Measurements from ENCODE around the gene MARCHF10.
"Not testable (repeated sequence)": the region's sequence is repeated elsewhere in the genome, so short reads cannot be mapped to it uniquely, and the experiment has no call there.

Gene MARCHF10

GRCh38 chr17:62696256-62696655 lies 111.9 kb downstream of the MARCHF10 start:
- DNase-seq: no peak

GRCh38 chr17:62695093-62695738 lies 112.9 kb downstream of the MARCHF10 start:
- not testable (repeated sequence) for DNase-seq

- no peak for DNase-seq
Measured at GRCh38 chr17:62693616-62694409, 114.3 kb downstream of the MARCHF10 start.

DNA sequence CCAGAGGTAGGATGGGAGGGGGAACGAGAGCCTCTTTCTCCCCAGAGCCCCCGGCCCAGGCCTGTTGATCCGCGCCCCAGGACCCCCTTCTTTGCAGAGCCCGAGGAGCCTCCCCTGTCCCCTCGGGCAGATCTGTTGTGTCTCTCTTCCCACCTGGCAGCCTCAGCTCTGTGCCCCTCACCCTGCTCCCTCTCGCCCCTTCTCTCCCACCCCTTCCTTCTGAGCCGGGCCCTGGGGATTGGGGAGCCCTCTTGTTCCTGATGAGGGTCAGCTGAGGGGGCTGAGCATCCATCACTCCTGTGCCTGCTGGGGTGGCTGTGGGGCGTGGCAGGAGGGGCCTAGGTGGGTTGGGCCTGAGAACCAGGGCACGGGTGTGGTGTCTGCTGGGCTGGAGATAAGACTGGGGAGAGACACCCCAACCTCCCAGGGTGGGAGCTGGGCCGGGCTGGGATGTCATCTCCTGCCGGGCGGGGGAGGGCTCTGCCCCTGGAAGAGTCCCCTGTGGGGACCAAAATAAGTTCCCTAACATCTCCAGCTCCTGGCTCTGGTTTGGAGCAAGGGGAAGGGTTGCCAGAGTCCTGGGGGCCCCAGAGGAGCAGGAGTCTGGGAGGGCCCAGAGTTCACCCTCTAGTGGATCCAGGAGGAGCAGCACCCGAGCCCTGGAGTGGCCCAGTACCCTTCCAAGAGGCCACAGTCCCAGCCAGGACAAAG lies 115.2 kb downstream of the MARCHF10 start:
- DNase-seq: no peak

DNA sequence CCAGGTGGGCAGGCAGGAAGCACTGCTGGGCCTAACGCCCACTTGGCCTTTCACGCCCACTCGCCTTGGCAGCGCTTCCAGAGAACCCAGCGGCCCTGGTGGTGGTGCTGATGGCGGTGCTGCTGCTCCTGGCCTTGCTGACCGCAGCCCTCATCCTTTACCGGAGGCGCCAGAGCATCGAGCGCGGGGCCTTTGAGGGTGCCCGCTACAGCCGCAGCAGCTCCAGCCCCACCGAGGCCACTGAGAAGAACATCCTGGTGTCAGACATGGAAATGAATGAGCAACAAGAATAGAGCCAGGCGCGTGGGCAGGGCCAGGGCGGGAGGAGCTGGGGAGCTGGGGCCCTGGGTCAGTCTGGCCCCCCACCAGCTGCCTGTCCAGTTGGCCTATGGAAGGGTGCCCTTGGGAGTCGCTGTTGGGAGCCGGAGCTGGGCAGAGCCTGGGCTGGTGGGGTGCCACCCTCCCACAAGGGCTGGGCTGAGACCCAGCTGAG lies 115.9 kb downstream of the MARCHF10 start:
- no peak for DNase-seq

GRCh38 chr17:62691589-62691915 lies 116.6 kb downstream of the MARCHF10 start:
- DNase-seq: not testable (repeated sequence)

DNA sequence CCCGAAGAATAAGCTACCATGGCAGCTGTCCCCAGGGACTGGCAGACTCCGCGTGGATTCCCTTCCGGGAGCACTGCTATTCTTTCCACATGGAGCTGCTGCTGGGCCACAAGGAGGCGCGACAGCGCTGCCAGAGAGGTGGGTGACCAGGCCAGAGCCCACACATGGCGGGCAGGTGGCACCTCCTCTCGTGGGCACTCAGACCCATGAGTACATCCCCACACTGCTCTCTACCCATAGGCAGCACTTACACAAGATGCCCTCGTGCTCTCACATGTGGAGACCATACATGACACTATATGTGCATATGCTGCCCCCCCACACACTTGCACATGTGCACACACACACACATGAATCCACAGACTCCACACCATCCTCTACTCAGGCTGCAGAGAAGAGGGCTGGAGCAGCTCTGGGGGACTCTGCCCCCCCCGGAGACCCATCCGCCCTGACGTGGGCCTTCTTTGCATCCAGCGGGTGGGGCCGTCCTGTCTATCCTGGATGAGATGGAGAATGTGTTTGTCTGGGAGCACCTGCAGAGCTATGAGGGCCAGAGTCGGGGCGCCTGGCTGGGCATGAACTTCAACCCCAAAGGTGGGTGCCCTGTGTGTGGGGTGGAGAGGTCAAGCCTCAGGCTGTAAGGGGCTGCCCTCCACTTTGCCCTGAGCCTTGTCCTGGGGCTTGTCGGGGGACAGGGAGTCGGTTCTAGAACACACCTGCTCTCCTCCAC lies 117.8 kb downstream of the MARCHF10 start:
- DNase-seq: no peak

DNA sequence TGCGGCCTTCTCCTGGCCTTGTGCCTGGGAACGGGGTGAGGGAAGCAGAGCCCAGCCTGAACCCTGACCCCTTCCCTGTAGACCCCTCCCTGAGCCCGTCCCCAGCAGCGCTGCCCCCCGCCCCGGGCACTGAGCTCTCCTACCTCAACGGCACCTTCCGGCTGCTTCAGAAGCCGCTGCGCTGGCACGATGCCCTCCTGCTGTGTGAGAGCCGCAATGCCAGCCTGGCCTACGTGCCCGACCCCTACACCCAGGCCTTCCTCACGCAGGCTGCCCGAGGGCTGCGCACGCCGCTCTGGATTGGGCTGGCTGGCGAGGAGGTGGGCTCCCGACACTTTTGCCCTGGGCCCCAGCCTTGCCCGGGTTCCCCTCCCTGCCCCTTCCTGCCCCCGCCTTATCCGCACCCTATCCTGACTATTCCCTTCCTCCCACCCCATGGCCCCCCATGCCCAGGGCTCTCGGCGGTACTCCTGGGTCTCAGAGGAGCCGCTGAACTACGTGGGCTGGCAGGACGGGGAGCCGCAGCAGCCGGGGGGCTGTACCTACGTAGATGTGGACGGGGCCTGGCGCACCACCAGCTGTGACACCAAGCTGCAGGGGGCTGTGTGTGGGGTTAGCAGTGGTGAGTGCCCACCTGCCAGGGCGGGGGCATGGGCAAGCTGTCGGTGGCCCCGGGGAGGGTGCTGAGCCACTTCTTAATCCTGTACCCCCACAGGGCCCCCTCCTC lies 118.5 kb downstream of the MARCHF10 start:
- no peak for DNase-seq

DNA sequence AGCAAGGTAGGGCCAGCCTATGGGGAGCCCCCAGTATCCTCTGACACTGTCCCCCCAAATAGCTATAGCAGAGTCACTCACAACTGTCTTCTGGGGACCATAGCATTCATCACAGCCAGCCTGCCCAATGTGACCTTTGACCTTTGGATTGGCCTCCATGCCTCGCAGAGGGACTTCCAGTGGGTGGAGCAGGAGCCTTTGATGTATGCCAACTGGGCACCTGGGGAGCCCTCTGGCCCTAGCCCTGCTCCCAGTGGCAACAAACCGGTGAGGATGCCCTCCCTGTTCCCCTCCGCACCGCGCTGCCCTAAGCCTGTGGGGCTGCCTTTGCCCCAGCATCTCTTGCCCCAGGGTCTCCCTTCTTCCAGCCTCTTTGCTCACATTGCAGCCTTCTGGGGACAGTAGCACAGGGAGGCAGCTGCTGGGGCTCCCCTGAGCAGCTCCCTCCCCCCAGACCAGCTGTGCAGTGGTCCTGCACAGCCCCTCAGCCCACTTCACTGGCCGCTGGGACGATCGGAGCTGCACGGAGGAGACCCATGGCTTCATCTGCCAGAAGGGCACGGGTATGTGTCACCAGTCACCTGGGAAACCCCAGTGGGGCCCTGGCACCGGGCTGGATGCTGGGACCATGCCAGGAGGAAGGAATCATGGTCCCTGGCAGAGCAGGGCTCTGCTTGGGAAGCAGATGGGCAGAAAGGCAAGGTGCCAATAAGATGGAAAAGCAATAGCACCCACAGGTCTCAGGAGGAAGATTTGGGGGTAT lies 119.5 kb downstream of the MARCHF10 start:
- no peak for DNase-seq

DNA sequence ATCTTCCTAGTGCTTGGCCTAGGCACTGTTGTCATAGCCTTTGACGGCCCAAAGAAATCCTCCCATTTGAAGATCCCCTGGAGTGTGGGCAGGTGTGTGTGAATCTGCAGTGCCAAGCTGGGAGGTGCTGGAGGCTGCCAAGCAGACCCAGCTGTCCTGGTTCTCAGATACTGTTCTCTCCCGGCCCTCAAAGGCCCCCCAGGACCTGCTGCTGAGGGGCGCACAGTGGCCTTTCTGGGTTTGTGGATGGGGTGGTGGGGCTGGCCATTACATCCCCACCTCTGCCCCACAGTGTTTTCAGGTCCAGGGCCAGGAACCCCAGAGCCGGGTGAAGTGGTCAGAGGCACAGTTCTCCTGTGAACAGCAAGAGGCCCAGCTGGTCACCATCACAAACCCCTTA lies 120.1 kb downstream of the MARCHF10 start:
- no peak for DNase-seq

- no peak for DNase-seq
Measured at GRCh38 chr17:62684179-62684578, 123.9 kb downstream of the MARCHF10 start.

GRCh38 chr17:62681939-62682381 lies 126.2 kb downstream of the MARCHF10 start:
- DNase-seq: no peak

DNA sequence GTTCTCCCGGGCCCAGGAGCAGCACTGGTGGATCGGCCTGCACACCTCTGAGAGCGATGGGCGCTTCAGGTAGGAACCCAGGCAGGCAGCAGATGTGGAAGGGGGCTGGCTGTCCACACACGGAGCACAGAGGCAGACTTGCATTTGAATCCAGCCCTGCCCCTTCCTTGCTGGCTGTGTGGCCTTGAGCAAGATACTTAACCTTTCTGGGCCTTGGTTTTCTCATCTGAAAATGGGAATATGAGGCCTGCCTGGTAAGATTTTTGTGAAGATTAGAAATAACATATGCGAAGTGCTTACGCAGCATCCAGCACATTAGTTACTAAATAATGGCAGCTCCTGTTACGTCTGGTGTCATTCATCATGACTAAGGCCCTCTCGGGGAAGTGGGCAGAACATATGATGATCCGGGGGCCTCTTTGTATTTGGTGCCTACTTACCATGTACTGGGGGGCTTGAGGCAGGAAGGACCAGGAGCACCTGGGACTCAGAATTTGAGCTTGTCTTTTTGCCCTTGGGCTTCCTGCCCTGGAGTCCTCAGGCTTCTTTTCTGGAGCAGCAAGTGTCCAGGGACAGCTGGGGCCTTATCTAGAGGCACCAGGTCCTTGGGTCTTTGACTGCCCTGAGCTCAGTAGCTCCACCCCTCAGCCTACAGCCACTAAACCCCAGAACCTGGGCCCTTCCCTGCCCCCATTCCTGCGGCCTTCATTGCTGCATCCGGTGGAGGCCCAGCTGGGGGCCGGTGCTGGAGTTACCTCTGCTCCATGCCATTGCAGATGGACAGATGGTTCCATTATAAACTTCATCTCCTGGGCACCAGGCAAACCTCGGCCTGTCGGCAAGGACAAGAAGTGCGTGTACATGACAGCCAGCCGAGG lies 126.8 kb downstream of the MARCHF10 start:
- no peak for DNase-seq

DNA sequence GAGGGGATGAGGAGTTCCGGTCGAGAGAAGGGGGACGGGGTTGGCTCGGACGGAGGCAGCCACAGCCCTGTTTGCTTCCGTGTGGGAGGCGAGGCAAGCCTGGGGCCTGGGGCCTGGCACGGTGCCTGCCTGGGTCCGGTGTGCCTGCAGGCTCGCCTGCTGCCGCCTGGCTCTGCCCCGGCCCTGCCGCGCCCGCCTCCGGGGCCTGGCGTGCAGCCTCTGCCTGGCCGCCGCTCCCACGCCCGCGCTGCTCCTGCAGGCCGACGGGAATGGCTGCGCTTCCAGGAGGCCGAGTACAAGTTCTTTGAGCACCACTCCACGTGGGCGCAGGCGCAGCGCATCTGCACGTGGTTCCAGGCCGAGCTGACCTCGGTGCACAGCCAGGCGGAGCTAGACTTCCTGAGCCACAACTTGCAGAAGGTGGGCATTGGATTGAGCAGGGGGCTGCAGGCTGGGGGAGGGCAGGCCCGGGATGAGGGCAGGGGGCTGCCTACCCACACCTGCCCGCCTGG lies 127.5 kb downstream of the MARCHF10 start:
- DNase-seq: no peak

- DNase-seq: no peak
Measured at GRCh38 chr17:62679866-62680377, 128.2 kb downstream of the MARCHF10 start.

DNA sequence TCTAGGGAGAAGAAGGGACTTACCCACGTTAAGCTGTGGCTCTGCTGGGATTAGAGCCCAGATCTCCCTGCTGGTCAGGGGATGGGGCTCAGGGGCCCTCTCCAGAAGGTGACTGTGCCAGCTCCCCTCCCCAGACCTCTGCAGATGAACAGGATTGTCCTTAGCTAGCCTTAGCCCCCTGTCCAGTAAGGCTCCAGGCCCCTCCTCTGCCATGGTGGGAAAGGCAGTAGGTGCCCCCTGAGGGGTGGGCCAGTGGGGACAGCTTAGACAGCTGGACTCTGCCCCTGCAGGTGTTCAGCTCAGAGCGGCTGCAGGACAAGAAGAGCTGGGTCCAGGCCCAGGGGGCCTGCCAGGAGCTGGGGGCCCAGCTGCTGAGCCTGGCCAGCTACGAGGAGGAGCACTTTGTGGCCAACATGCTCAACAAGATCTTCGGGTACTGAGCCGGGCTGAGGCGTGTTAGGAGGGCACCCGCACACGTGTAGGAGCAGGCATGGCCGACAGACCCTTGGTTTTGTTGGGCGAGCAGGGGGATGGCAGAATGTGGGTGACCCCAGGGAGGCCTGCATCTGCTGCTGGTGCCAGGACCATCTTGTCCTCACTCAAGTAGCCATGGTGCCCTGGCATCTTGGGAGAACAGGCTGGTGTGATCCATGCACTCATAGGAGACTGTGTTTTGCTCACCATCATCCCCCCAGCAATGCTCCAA lies 129.7 kb downstream of the MARCHF10 start:
- no peak for DNase-seq

GRCh38 chr17:62676952-62677596 lies 131.0 kb downstream of the MARCHF10 start:
- no peak for DNase-seq

DNA sequence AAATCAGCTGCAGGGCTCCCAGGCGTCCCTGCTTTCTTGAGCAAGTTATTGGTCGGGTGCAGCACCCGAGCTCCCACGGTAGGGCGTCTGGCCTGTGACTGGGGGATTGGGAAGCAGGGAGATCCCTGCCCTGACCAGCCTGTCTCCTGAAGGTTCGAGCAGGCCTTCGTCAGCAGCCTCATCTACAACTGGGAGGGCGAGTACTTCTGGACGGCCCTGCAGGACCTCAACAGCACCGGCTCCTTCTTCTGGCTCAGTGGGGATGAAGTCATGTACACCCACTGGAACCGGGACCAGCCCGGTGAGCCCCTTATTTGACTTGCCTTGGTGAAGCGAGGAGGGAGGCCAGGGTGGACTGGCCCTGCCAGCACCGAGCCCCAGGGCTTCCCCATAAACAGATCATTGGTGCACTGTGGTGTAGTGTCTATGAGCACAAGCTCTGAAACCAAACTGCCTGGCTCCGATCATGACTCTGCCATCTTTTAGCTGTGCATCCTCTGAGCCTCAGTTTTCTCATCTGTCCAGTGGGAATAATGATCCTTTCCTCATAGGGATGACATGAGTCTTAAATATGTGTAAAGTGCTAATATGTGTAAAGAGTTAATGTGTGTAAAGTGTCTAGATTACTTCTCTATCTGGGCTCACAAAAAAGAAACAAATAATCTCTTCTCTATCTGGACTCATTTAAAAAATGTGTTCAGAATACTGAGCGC lies 131.7 kb downstream of the MARCHF10 start:
- DNase-seq: no peak

Measured in stimulated activated CD4-positive, alpha-beta T cell treated with anti-CD3 and anti-CD28 coated beads, Interleukin-1b, Interleukin-23, amount 100 ng/mL, for 48 hours (primary cell).